DND-41 (cell line): ENCODE data around the gene ADPRHL1.

Source experiments
- EZH2 ChIP-seq: IDR thresholded peaks from 3 replicates; pipeline ENCODE4 v1.6.1; 2012; ENCODE audit warnings: borderline replicate concordance, low read depth, mild to moderate bottlenecking, moderate library complexity, low read length, inconsistent platforms; ENCODE audit not compliant: severe bottlenecking
- TF ChIP-seq, protein P1 (sequence below): IDR thresholded peaks from 2 replicates; pipeline ENCODE4 v1.5.1; 2012; ENCODE audit warnings: borderline replicate concordance, low read length, moderate library complexity, mild to moderate bottlenecking; ENCODE audit not compliant: poor library complexity, severe bottlenecking; ENCODE audit errors: extremely low read depth

DNA sequence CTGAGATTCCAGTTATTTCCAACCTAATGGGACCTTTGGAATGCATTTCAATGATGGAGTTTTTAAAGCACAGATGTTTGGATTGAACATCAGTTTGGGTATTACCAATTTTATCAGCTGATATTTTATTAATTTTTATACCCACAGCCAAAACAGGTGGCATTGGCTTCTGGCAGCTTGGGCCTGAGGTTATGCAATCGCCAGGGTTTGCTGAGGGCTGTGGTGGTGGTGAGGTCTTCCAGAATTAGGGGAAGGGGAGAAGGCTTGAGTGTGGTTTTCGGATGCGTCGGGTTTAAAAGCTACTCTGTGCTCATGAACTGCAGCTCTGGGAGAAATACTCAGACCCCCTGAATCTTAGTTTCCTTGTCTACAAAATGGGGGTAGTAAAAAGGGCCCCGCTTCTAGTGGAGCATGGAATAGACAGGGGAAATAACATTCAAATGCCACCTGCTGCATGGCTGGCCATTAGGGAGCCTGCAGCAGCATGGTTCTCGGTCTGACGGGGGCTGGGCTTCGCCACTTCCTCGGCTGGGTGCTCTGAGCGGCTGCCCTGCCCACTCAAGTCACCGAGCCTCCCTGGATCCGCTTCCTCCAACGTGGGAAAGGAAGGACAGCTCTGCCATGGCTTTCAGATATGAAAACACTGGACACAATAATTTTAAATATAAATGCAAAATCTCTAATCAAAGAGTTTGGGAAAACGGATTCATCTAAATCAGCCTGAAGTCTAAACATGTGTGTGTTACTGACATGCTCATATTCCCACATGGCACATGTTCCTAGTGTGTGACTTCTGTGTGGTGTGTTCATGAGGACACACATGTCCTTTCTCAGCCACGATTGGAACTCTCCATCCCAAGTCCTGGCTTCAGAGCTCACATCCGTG lies 35.2 kb downstream of the ADPRHL1 start:
- no peak for TF ChIP-seq EZH2
- TF ChIP-seq, protein P1, sequence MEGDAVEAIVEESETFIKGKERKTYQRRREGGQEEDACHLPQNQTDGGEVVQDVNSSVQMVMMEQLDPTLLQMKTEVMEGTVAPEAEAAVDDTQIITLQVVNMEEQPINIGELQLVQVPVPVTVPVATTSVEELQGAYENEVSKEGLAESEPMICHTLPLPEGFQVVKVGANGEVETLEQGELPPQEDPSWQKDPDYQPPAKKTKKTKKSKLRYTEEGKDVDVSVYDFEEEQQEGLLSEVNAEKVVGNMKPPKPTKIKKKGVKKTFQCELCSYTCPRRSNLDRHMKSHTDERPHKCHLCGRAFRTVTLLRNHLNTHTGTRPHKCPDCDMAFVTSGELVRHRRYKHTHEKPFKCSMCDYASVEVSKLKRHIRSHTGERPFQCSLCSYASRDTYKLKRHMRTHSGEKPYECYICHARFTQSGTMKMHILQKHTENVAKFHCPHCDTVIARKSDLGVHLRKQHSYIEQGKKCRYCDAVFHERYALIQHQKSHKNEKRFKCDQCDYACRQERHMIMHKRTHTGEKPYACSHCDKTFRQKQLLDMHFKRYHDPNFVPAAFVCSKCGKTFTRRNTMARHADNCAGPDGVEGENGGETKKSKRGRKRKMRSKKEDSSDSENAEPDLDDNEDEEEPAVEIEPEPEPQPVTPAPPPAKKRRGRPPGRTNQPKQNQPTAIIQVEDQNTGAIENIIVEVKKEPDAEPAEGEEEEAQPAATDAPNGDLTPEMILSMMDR, result no peak
